Endothelial cell of umbilical vein (primary cell): ENCODE data around the gene CLTC. TPM values are rescaled to one million over a fixed set of nuclear protein-coding genes. Genes with fewer than 3 reads are reported as not detected.

Source experiments
- BruUV-seq: library from RNA; stranded (reverse); fragments of 400-500 nt; replicated peaks from 2 replicates; lab custom pipeline; 2021; lab: Mats Ljungman, UMichigan
- CTCF ChIA-PET: fragments of 300-600, 350-600 bp; sonication (Branson Sonifier 250); formaldehyde crosslinking; loops from one replicate; lab custom pipeline; 2021; ENCODE audit warnings: antibody characterized with exemption, inconsistent platforms; lab: Charles Lee
- POLR2A ChIA-PET: fragments of 300-600, 350-600 bp; sonication (Branson Sonifier 250); formaldehyde crosslinking; loops from one replicate; lab custom pipeline; 2021; ENCODE audit warnings: antibody characterized with exemption, inconsistent platforms; lab: Charles Lee
- DNase-seq: peaks from one replicate; pipeline ENCODE4 v3.0.0-alpha.2; 2011; ENCODE audit warnings: low read depth, low spot score
- FAIRE-seq: peaks from 2 replicates; lab custom pipeline; 2011; peaks lifted over from hg19 to GRCh38; lab: Jason Lieb, UNC
- H2AFZ ChIP-seq: 2 replicates; pipeline ENCODE4 v1.6.0; 2012; ENCODE audit warnings: low read depth, low read length, control low read depth, inconsistent platforms
- H3K27ac ChIP-seq: 2 replicates; pipeline ENCODE4 v1.5.1; 2011; ENCODE audit warnings: low read depth, mild to moderate bottlenecking, control low read depth, low read length, moderate library complexity; ENCODE audit not compliant: insufficient read depth
- H3K27me3 ChIP-seq, 2 experiments: 2 replicates each; pipeline versions ENCODE4 v1.6.0 to v1.6.1; 2011; ENCODE audit warnings: low read length in 2 of 2, mixed read lengths in 1 of 2; ENCODE audit not compliant: control insufficient read depth in 2 of 2, insufficient read depth in 2 of 2
- H3K36me3 ChIP-seq, 2 experiments: 2 replicates in 1 of 2; 3 replicates in 1 of 2; pipeline ENCODE4 v1.5.1; 2011; ENCODE audit warnings: low read length in 2 of 2, mild to moderate bottlenecking in 1 of 2, moderate library complexity in 1 of 2; ENCODE audit not compliant: control insufficient read depth in 2 of 2, insufficient read depth in 2 of 2; ENCODE audit errors: extremely low read depth in 1 of 2
- H3K4me1 ChIP-seq: 3 replicates; pipeline ENCODE4 v1.5.1; 2011; ENCODE audit warnings: mild to moderate bottlenecking, low read length; ENCODE audit not compliant: control insufficient read depth, insufficient read depth; ENCODE audit errors: extremely low read depth
- H3K4me2 ChIP-seq: 2 replicates; pipeline ENCODE4 v1.6.1; 2011; ENCODE audit warnings: low read length, control low read depth, mixed read lengths; ENCODE audit not compliant: insufficient read depth
- H3K4me3 ChIP-seq, 3 experiments: fragments of 200-600 bp in 1 of 3; sonication (generic), shearing (Covaris generic) in 1 of 3; replicated peaks in 1 of 3; 2 replicates each; pipeline ENCODE4 v1.5.1; 2011 to 2016; ENCODE audit warnings: control low read depth in 3 of 3, low read length in 3 of 3, mild to moderate bottlenecking in 2 of 3, inconsistent platforms in 1 of 3, low read depth in 1 of 3, moderate library complexity in 1 of 3; ENCODE audit not compliant: insufficient read depth in 1 of 3
- H3K79me2 ChIP-seq: 2 replicates; pipeline ENCODE4 v1.6.0; 2012; ENCODE audit warnings: low read length, inconsistent platforms; ENCODE audit not compliant: control insufficient read depth, insufficient read depth
- H3K9ac ChIP-seq: replicated peaks from 2 replicates; pipeline ENCODE3; 2011; ENCODE audit warnings: low read length, control low read depth; ENCODE audit not compliant: insufficient read depth; ENCODE audit errors: extremely low read depth
- H3K9me1 ChIP-seq: replicated peaks from 3 replicates; pipeline ENCODE4 v1.6.0; 2011; ENCODE audit warnings: mild to moderate bottlenecking, low read length; ENCODE audit not compliant: control insufficient read depth, insufficient read depth; ENCODE audit errors: extremely low read depth
- H3K9me3 ChIP-seq: replicated peaks from 2 replicates; pipeline ENCODE4 v1.5.1; 2012; ENCODE audit warnings: low read length, inconsistent platforms; ENCODE audit not compliant: control insufficient read depth, insufficient read depth
- H4K20me1 ChIP-seq: replicated peaks from 2 replicates; pipeline ENCODE3; 2011; ENCODE audit warnings: mild to moderate bottlenecking, low read length; ENCODE audit not compliant: control insufficient read depth, insufficient read depth; ENCODE audit errors: extremely low read depth
- CTCF ChIP-seq, 2 donors: IDR thresholded peaks; 1 replicate in 1 of 2; 2 replicates in 1 of 2; pipeline ENCODE4 v1.5.1; 2011; ENCODE audit warnings: low read length in 2 of 2, mild to moderate bottlenecking in 2 of 2, moderate library complexity in 2 of 2, control low read depth in 1 of 2, inconsistent platforms in 1 of 2, low read depth in 1 of 2; ENCODE audit not compliant: insufficient read depth in 1 of 2; ENCODE audit errors: extremely low read depth in 1 of 2
- EZH2 ChIP-seq: IDR thresholded peaks from 2 replicates; pipeline ENCODE4 v1.6.1; 2012; ENCODE audit warnings: borderline replicate concordance, low read depth, mild to moderate bottlenecking, moderate library complexity, low read length, inconsistent platforms; ENCODE audit not compliant: severe bottlenecking
- FOS ChIP-seq: IDR thresholded peaks from 2 replicates; pipeline ENCODE4 v1.6.1; 2011; ENCODE audit warnings: mild to moderate bottlenecking, low read length, moderate library complexity, borderline replicate concordance; ENCODE audit not compliant: insufficient read depth
- GATA2 ChIP-seq: IDR thresholded peaks from 2 replicates; pipeline ENCODE4 v1.7.0; 2011; ENCODE audit warnings: low read depth, mild to moderate bottlenecking, moderate library complexity, mixed read lengths, low read length; ENCODE audit not compliant: insufficient read length, insufficient read depth
- JUN ChIP-seq: IDR thresholded peaks from 2 replicates; pipeline ENCODE4 v1.6.1; 2011; ENCODE audit warnings: borderline replicate concordance, low read depth; ENCODE audit not compliant: insufficient read length, insufficient read depth
- MAX ChIP-seq: IDR thresholded peaks from 2 replicates; pipeline ENCODE4 v1.6.1; 2011; ENCODE audit not compliant: insufficient read depth, insufficient read length
- MYC ChIP-seq: IDR thresholded peaks from one replicate; pipeline ENCODE4 v1.6.1; 2011; ENCODE audit warnings: mild to moderate bottlenecking, low read depth, low read length
- POLR2A ChIP-seq: IDR thresholded peaks from 2 replicates; pipeline ENCODE4 v1.6.1; 2012; ENCODE audit warnings: low read depth, mild to moderate bottlenecking, control low read depth, low read length
- POLR2AphosphoS5 ChIP-seq: IDR thresholded peaks from 2 replicates; pipeline ENCODE4 v1.6.1; 2012; ENCODE audit warnings: low read depth, mild to moderate bottlenecking, control low read depth, low read length, moderate library complexity; ENCODE audit not compliant: insufficient read depth
- dilution Hi-C: fragments of 300-500 bp; cut with MboI; formaldehyde crosslinking; loops from one replicate; pipeline ENCODE4 v1.15.0; 2019; ENCODE audit warnings: low sequenced_read_pairs; ENCODE audit not compliant: extremely low pct_ligation_motif_present
- intact Hi-C: fragments of 100-400 bp; cut with micrococcal nuclease; formaldehyde crosslinking; loops from one replicate; pipeline ENCODE4 v1.10.0; 2022
- polyA plus RNA-seq, 4 experiments: library from polyadenylated mRNA; depleted of rRNA in 3 of 4; stranded (reverse) in 3 of 4; unstranded in 1 of 4; fragments of >200 nt; gene quantifications; 2 replicates each; pipeline versions ENCODE4 v1.2.1 to v1.2.3, GENCODE V29; 2011 to 2012; ENCODE audit warnings: missing spikeins in 1 of 4
- total RNA-seq: library from RNA; stranded (reverse); gene quantifications from 2 replicates; pipeline ENCODE4 v1.2.3, GENCODE V29; 2021

The CLTC gene
- total and polyA plus RNA-seq, 2 donors (not counting 3 experiments of a cell fraction or from before 2014, with no cell fraction given): 164 to 326 TPM

GRCh38 chr17:59688496-59688895 lies 68.8 kb downstream of the CLTC start:
- Histone ChIP-seq H4K20me1 (no peaks in the 10 kb centered on the region), H3K4me1 (no peaks in the 10 kb centered on the region), H3K4me2 (no peak overlapping the region), H3K79me2 (peaks cover 39% of the 10 kb centered on the region), H3K27ac (no peak overlapping the region), H3K9ac (no peak overlapping the region), H3K36me3 (peaks cover 20 to 59% of the 10 kb centered on the region in 2 experiments), H3K4me3 (no peak overlapping the region), H3K9me1 (no peaks in the 10 kb centered on the region), H3K27me3 (no peaks in the 10 kb centered on the region), H3K9me3 (no peaks in the 10 kb centered on the region), H2AFZ (no peak overlapping the region)
- no peak for TF ChIP-seq CTCF (IDR thresholded peaks at IDR 0.05; ENCODE audit: extremely low read depth in 1 of 2, insufficient read depth in 1 of 2, low read depth in 1 of 2, low read length in 2 of 2)
- TF ChIP-seq POLR2A: no peak
- TF ChIP-seq JUN: no peak
- TF ChIP-seq EZH2: no peak
- TF ChIP-seq FOS: no peak
- no peak for TF ChIP-seq POLR2AphosphoS5
- TF ChIP-seq MAX: no peak
- no peak for TF ChIP-seq MYC
- no peak for TF ChIP-seq GATA2
- DNase-seq (no peak), FAIRE-seq (no peak)
- dilution Hi-C loops (no loop called here), intact Hi-C loops (no loop called here)
- CTCF ChIA-PET: interaction anchor here (0.9 to 4.5 kb wide), 3 partner anchors 13 to 171 kb away, joined by 4 to 25 read pairs (median 5); no protein-coding TSS in a partner anchor
- BruUV-seq: no TSS peak
- POLR2A ChIA-PET: no interaction called here
